Thyroid gland (tissue), 4 donors: ENCODE data around the gene ATAD2B.
"Not testable (repeated sequence)": the region's sequence is repeated elsewhere in the genome, so short reads cannot be mapped to it uniquely, and the experiment has no call there.

Experiments
- CTCF ChIP-seq, 6 experiments: fragments of 200-600 bp in 3 of 6; fragments of 450-650 bp in 3 of 6; sonication (generic) in 3 of 6; IDR thresholded peaks; one replicate each; pipeline ENCODE4 v1.5.1; 2016 to 2019; ENCODE audit warnings: antibody characterized with exemption in 6 of 6, mild to moderate bottlenecking in 2 of 6, inconsistent platforms in 1 of 6, moderate library complexity in 1 of 6
- POLR2A ChIP-seq, 2 donors: fragments of 450-650 bp; IDR thresholded peaks; one replicate each; pipeline ENCODE4 v1.6.1; 2017; ENCODE audit warnings: antibody characterized with exemption in 2 of 2, mild to moderate bottlenecking in 2 of 2, moderate library complexity in 1 of 2

GRCh38 chr2:23780465-23780864 is 146.5 kb downstream of the ATAD2B start:
- TF ChIP-seq CTCF, POLR2A (IDR thresholded peaks at IDR 0.05): not testable (repeated sequence)
